ENCODE results near the gene FUCA2. TPM values are rescaled to one million over a fixed set of nuclear protein-coding genes. Genes with fewer than 3 reads are reported as not detected.

The FUCA2 gene
- total RNA-seq, 1 experiment from 2014 or later = 72.1 TPM

GRCh38 chr6:143515061-143515760 lies 3.7 kb upstream of the FUCA2 start:
- Mint-ChIP-seq H3K36me3 (ENCODE audit: insufficient read depth in 1 of 3, low read depth in 3 of 3) (peaks cover 0 to 4% (median 0%) of the 10 kb centered on the region in 3 experiments; a peak in 2 of 7 replicates), H3K4me1 (peaks cover 37 to 46% of the 10 kb centered on the region in 2 experiments)
- no peak for TF ChIP-seq CTCF (conservative IDR thresholded peaks at IDR 0.05)

More at GRCh38 chr6:143515061-143515760, 3.7 kb upstream of the FUCA2 start:
- no peaks in the 10 kb centered on the region; a peak in 1 of 5 replicates for H3K9me3 Mint-ChIP-seq
- Histone ChIP-seq H2BK12ac (ENCODE audit: insufficient read length, low read depth, low read length) (no peak overlapping the region), H3K23ac (ENCODE audit: insufficient read length, low read depth, low read length) (no peak overlapping the region), H3K9me3 (ENCODE audit: control insufficient read depth, low read depth, low read length) (no peaks in the 10 kb centered on the region), H2BK5ac (ENCODE audit: insufficient read length, low read length) (no peak overlapping the region), H2BK15ac (ENCODE audit: low read depth, low read length) (no peak overlapping the region), H4K8ac (replicated peaks; ENCODE audit: insufficient read length, low read depth, low read length) (no peak overlapping the region), H4K91ac (ENCODE audit: insufficient read length, low read depth, low read length) (no peak overlapping the region), H2AK5ac (ENCODE audit: insufficient read length, low read length) (no peak overlapping the region), H3K4me2 (ENCODE audit: insufficient read depth, insufficient read length, low read length) (no peak overlapping the region), H3K56ac (ENCODE audit: insufficient read length, low read depth, low read length) (no peak overlapping the region), H3K79me2 (ENCODE audit: insufficient read depth, low read length) (no peaks in the 10 kb centered on the region), H3K4me1 (ENCODE audit: insufficient read depth, low read length) (peaks cover 3% of the 10 kb centered on the region; the same call in 1 of the 2 replicates), H3K23me2 (ENCODE audit: insufficient read length, low read depth, low read length, poor library complexity, severe bottlenecking) (peaks cover 7% of the 10 kb centered on the region), H4K5ac (ENCODE audit: insufficient read length, low read depth, low read length) (no peak overlapping the region), H3K9ac (ENCODE audit: extremely low read depth, insufficient read length, low read length) (no peak overlapping the region), H3K14ac (ENCODE audit: insufficient read depth, low read length) (peak overlapping the region; percentile 13; the same call in 1 of the 2 replicates), H3T11ph (ENCODE audit: low read length) (no peak overlapping the region), H4K20me1 (ENCODE audit: control insufficient read depth, insufficient read depth, insufficient read length) (no peaks in the 10 kb centered on the region), H3K18ac (ENCODE audit: insufficient read length, low read depth, low read length) (no peak overlapping the region), H3K27me3 (ENCODE audit: insufficient read depth, low read length) (no peaks in the 10 kb centered on the region), H2BK120ac (ENCODE audit: low read depth, low read length, poor library complexity, severe bottlenecking) (no peak overlapping the region), H3K4ac (ENCODE audit: low read depth, low read length) (no peak overlapping the region), H3K79me1 (ENCODE audit: insufficient read depth, low read depth, low read length, poor library complexity, severe bottlenecking) (no peaks in the 10 kb centered on the region), H2AFZ (ENCODE audit: low read length) (no peak overlapping the region), H2BK20ac (ENCODE audit: low read depth, low read length, poor library complexity, severe bottlenecking) (no peak overlapping the region), H3K27ac (ENCODE audit: insufficient read length, low read depth, low read length) (no peak overlapping the region)
- no CpG with 5 or more reads among the region's 12 CpGs for whole genome bisulfite sequencing (ENCODE audit: extremely low coverage, insufficient read length, low lambda C conversion rate)
- no peak overlapping the region for H3K4me3 Mint-ChIP-seq
- H3K27me3 Mint-ChIP-seq (ENCODE audit: low read depth) = peaks cover 43% of the 10 kb centered on the region
- no peak for DNase-seq
- peak overlapping the region in 1 of 3 experiments; percentile 14; a peak in 1 of 7 replicates for H3K27ac Mint-ChIP-seq
